ENCODE results near the gene SPSB1. TPM values are rescaled to one million over a fixed set of nuclear protein-coding genes. Genes with fewer than 3 reads are reported as not detected.

The SPSB1 gene
- total RNA-seq, 1 donor from 2014 or later: 14.7 TPM

- Histone ChIP-seq H3K36me3 (no peaks in the 10 kb centered on the region), H3K4me3 (no peak overlapping the region), H3K27ac (no peak overlapping the region), H3K4me1 (peaks cover 16% of the 10 kb centered on the region), H3K9me3 (no peaks in the 10 kb centered on the region), H3K27me3 (ENCODE audit: low read depth) (no peaks in the 10 kb centered on the region)
- TF ChIP-seq CTCF (IDR thresholded peaks at IDR 0.05): no peak
- intact Hi-C loops (cut with DNase I): no loop called here
- ATAC-seq (no peak), DNase-seq (no peak)
These were observed 51.9 kb downstream of the SPSB1 start for GRCh38 chr1:9344426-9345200.

- peaks cover 11% of the 10 kb centered on the region for H3K4me1 ChIP-seq
- no peaks in the 10 kb centered on the region for H3K36me3 ChIP-seq
- no peak for ATAC-seq
- no peak overlapping the region for H3K27ac ChIP-seq
- no peak for DNase-seq
- no peak for TF ChIP-seq CTCF (IDR thresholded peaks at IDR 0.05)
- intact Hi-C loops (cut with DNase I): no loop called here
- no peak overlapping the region for H3K4me3 ChIP-seq
- no peaks in the 10 kb centered on the region for H3K27me3 ChIP-seq (ENCODE audit: low read depth)
- H3K9me3 ChIP-seq: no peaks in the 10 kb centered on the region
These were observed 52.8 kb downstream of the SPSB1 start for GRCh38 chr1:9345471-9345870.

- DNase-seq: no peak
- intact Hi-C loops (cut with DNase I): no loop called here
- Histone ChIP-seq H3K4me3 (no peak overlapping the region), H3K9me3 (no peaks in the 10 kb centered on the region), H3K36me3 (no peaks in the 10 kb centered on the region), H3K4me1 (peaks cover 6% of the 10 kb centered on the region), H3K27me3 (ENCODE audit: low read depth) (no peaks in the 10 kb centered on the region), H3K27ac (no peak overlapping the region)
- no peak for ATAC-seq
- TF ChIP-seq CTCF (IDR thresholded peaks at IDR 0.05): no peak
These were observed 53.2 kb downstream of the SPSB1 start for GRCh38 chr1:9345922-9346321.

- Histone ChIP-seq H3K36me3 (no peaks in the 10 kb centered on the region), H3K4me1 (peaks cover under 1% of the 10 kb centered on the region), H3K27ac (no peak overlapping the region), H3K27me3 (ENCODE audit: low read depth) (no peaks in the 10 kb centered on the region), H3K4me3 (no peak overlapping the region), H3K9me3 (no peaks in the 10 kb centered on the region)
- ATAC-seq: no peak
- no peak for TF ChIP-seq CTCF (IDR thresholded peaks at IDR 0.05)
- intact Hi-C loops (cut with DNase I): no loop called here
- DNase-seq: no peak
These were observed 53.9 kb downstream of the SPSB1 start for GRCh38 chr1:9346566-9346965.

DNA sequence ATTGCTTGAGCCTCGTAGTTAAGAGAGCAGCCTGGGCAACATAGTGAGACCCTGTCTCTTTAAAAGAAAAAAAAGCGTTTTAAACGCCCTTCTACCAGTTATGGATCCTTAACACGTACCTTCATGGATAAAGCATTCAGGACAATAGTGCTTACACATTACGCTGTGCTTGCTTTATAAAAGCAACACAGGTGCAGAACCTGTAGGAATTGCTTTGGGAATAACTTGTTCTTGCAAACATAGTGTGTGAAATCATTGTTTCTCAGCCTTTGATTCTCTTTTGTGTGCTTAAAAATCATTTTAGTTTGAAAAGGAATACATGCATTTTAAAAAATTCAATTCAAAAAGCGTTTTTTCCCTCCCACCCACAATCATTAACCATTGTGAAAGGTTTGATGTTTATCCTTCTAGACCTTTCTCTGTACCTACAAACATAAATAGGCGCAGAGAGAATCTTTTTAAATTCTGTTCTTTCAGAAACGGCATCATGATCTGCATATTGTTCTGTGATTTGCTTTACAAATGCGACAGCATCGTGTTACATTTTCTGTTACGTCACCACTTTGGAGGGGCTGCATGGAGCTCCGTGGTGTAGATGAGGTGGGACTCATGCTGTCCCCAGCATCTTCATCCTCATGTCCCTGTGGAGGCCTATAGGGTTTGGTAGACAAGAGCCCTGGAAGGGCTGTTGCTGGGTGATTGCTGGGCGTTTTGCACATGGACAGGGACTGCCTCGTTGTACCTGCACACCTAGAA, 54.6 kb downstream of the SPSB1 start:
- Histone ChIP-seq H3K9me3 (no peaks in the 10 kb centered on the region), H3K27me3 (ENCODE audit: low read depth) (no peaks in the 10 kb centered on the region), H3K4me3 (no peak overlapping the region), H3K36me3 (no peaks in the 10 kb centered on the region), H3K27ac (no peak overlapping the region), H3K4me1 (peaks cover 2% of the 10 kb centered on the region)
- no peak for ATAC-seq
- intact Hi-C loops (cut with DNase I): no loop called here
- no peak for TF ChIP-seq CTCF (IDR thresholded peaks at IDR 0.05)
- DNase-seq: no peak
